BE2C (cell line): Measurements from ENCODE around the gene DTX3L. TPM values are rescaled to one million over a fixed set of nuclear protein-coding genes. Genes with fewer than 3 reads are reported as not detected.
A peak's percentile ranks its signal among the peaks of the same experiment; 100 is the strongest.

ENCODE experiments used
- DNase-seq: peaks from one replicate; pipeline ENCODE4 v3.0.0-alpha.2; 2020
- H3K27me3 ChIP-seq: fragments of 250-450 bp; sonication (Bioruptor Pico); 2 replicates; pipeline ENCODE4 v1.5.1; 2020; ENCODE audit warnings: mild to moderate bottlenecking
- H3K36me3 ChIP-seq: fragments of 250-450 bp; sonication (Bioruptor Pico); 2 replicates; pipeline ENCODE4 v1.5.1; 2020; ENCODE audit warnings: mild to moderate bottlenecking
- H3K4me1 ChIP-seq: fragments of 250-450 bp; sonication (Bioruptor Pico); 2 replicates; pipeline ENCODE4 v1.5.1; 2020
- H3K4me3 ChIP-seq: 2 replicates; pipeline ENCODE4 v1.5.1; 2011; ENCODE audit warnings: low read depth, low read length
- H3K9me3 ChIP-seq: fragments of 250-450 bp; sonication (Bioruptor Pico); 2 replicates; pipeline ENCODE4 v1.5.1; 2020
- polyA plus RNA-seq: library from polyadenylated mRNA; unstranded; fragments of >200 nt; gene quantifications from one replicate; pipeline ENCODE4 v1.2.1, GENCODE V29; 2012; ENCODE audit warnings: low read depth, missing spikeins; ENCODE audit not compliant: insufficient read length, insufficient read depth
- TF ChIP-seq, protein P1 (sequence below): IDR thresholded peaks from 2 replicates; pipeline ENCODE4 v1.5.1; 2012; ENCODE audit warnings: mild to moderate bottlenecking, low read depth, low read length

Gene DTX3L
- polyA plus RNA-seq = 0.73 TPM

DNA sequence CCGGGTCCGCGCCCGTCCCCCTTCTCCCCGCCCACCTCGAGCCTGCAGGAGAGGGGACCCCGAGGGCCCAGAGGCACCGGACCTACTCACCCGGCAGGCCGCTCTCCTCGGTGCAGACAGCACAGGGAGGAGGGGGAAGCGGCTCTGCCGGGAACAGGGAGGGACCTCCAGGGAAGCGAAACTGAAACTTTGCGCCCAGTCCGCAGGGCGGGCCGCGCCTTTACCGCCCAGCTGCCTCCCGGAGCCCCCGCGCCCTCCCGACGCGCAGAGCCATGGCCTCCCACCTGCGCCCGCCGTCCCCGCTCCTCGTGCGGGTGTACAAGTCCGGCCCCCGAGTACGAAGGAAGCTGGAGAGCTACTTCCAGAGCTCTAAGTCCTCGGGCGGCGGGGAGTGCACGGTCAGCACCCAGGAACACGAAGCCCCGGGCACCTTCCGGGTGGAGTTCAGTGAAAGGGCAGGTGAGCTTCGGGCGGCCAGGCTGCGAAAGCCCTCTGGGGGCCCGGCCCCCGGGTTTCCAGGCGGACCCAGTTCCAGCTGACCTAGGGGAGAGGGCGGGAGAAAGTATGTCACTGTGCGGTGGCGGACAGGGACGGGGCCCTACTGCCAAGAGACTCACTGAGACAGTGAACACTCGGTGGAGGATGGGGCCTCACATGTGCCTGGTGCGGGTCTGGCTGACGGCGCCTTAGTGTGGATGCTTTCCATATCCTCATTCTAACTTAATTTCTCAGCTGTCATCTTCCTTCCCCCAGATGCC lies at the start of gene DTX3L, which contains the start of gene PARP9:
Gene DTX3L, plus strand, starts transcription at position 184 of the 758 bp plus-strand sequence. Its CDS starts 89 bp downstream, at position 273.
Gene PARP9, minus strand, starts transcription at position 146 of the 758 bp plus-strand sequence. CDS start 4,680 bp downstream, outside the sequence.
- TF ChIP-seq, protein P1, sequence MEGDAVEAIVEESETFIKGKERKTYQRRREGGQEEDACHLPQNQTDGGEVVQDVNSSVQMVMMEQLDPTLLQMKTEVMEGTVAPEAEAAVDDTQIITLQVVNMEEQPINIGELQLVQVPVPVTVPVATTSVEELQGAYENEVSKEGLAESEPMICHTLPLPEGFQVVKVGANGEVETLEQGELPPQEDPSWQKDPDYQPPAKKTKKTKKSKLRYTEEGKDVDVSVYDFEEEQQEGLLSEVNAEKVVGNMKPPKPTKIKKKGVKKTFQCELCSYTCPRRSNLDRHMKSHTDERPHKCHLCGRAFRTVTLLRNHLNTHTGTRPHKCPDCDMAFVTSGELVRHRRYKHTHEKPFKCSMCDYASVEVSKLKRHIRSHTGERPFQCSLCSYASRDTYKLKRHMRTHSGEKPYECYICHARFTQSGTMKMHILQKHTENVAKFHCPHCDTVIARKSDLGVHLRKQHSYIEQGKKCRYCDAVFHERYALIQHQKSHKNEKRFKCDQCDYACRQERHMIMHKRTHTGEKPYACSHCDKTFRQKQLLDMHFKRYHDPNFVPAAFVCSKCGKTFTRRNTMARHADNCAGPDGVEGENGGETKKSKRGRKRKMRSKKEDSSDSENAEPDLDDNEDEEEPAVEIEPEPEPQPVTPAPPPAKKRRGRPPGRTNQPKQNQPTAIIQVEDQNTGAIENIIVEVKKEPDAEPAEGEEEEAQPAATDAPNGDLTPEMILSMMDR = no peak
- Histone ChIP-seq H3K4me3 (peak within 1 kb of the TSS; percentile 78), H3K27me3 (no peaks in the 10 kb centered on the region), H3K9me3 (no peaks in the 10 kb centered on the region), H3K4me1 (no peaks in the 10 kb centered on the region), H3K36me3 (no peaks in the 10 kb centered on the region)
- DNase-seq = peak; percentile 78

DNA sequence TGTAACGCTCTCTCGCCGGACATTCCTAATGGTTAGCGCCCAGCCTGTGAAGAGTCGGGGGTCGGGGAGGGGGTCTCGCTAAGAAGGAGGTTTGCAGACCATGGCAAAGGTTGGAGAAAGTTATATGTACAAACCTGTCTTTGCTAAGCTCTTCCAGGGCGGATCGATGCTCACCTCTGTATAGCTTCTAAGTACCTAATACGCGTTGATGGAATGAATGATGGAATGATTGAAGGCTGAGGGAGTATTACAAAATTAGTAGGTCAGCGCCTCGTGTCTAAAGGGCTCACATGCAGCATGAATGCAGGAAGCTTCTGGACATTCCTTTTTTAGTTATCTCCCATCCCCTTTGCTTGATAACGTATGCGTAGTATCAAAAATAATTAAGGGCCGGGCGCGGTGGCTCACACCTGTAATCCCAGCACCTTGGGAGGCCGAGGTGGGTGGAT lies 49.1 kb upstream of the DTX3L start:
- Histone ChIP-seq H3K9me3 (no peaks in the 10 kb centered on the region), H3K27me3 (no peaks in the 10 kb centered on the region), H3K4me1 (peaks cover 15% of the 10 kb centered on the region), H3K4me3 (peak overlapping the region; percentile 70), H3K36me3 (no peaks in the 10 kb centered on the region)
- TF ChIP-seq, protein P1 = no peak
- DNase-seq = no peak

DNA sequence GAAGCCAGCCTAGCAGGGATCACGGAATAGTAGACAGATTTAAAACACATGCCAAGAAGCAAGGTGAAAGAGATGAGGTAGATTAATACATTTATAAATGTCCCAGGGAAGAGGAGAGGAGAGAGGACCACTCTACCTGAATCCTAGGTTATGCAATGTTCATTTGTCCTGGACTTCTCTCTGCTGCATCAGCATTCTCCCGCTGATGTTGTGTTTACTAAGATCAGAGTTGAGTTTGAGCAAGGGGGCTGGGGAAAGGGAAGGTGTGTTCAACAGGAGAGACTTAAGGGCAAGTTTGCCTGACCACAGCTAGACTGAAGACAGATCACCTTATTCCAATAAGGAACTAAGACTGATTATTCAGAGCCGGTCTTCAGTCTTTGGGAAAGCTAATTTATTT lies 48.3 kb upstream of the DTX3L start:
- H3K4me1 ChIP-seq = peaks cover 14% of the 10 kb centered on the region
- TF ChIP-seq, protein P1 = no peak
- no peak overlapping the region for H3K4me3 ChIP-seq
- DNase-seq = no peak
- no peaks in the 10 kb centered on the region for H3K36me3 ChIP-seq
- H3K9me3 ChIP-seq = no peaks in the 10 kb centered on the region
- H3K27me3 ChIP-seq = no peaks in the 10 kb centered on the region

DNA sequence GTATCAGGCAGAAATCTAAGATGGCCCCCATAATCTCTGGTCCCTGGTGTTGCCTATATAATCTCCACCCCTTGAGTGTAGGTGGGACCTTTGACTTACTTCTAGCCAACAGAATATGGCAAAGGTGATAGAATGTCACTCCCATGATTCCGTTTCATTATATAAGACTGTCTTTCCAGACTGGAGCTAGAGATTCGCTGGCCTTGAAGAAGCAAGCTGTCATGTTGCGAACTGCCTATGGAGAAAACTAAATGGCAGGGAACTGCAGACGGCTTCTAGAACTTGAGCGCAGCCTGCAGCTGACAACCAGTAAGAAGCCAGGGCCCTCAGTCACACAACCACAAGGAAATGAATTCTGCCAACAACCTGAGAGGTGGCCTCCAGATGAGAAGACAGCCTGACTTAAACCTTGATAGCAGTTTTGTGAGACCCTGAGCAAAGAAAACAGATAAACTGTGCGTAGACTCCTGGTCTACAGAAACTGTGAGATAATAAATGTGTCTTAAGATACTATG lies 47.2 kb upstream of the DTX3L start:
- Histone ChIP-seq H3K9me3 (no peaks in the 10 kb centered on the region), H3K36me3 (no peaks in the 10 kb centered on the region), H3K27me3 (no peaks in the 10 kb centered on the region), H3K4me1 (peaks cover 4% of the 10 kb centered on the region), H3K4me3 (no peak overlapping the region)
- TF ChIP-seq, protein P1 = no peak
- DNase-seq = no peak

DNA sequence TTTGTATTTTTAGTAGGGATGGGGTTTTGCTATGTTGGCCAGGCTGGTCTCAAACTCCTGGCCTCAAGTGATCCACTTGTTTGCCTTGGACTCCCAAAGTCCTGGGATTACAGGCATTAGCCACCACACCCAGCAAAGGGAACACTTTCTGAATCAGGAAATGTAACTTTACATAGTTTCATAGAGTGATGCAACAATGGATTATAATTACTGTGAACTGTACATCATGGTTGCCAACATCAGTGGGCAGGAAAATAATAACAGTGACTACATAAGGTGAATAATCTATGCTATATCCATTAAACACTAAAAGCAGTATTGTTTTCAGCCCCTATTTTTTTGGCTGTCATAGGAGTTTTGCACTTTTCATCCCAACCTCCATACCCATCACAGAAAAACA lies 44.4 kb upstream of the DTX3L start:
- no peaks in the 10 kb centered on the region for H3K9me3 ChIP-seq
- H3K36me3 ChIP-seq = no peaks in the 10 kb centered on the region
- DNase-seq = no peak
- TF ChIP-seq, protein P1 = no peak
- H3K4me1 ChIP-seq = no peaks in the 10 kb centered on the region
- no peak overlapping the region for H3K4me3 ChIP-seq
- peaks cover 3% of the 10 kb centered on the region for H3K27me3 ChIP-seq

DNA sequence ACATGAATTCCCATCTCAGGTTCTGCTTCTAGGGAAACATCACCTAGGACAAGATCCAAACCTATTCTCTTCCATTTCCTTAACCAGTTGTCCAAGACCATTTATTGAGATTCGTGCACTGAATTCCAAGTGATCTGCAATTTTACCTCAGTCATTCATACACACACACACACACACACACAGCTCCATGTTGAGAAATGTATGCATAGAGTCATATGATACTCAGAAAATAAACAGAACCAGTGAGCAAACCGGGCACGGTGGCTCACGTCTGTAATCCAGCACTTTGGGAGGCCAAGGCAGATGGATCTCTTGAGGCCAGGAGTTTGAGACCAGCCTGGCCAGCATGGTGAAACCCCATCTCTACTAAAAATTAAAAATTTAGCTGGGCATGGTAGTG lies 43.3 kb upstream of the DTX3L start:
- Histone ChIP-seq H3K36me3 (no peaks in the 10 kb centered on the region), H3K9me3 (no peaks in the 10 kb centered on the region), H3K4me1 (no peaks in the 10 kb centered on the region), H3K4me3 (no peak overlapping the region), H3K27me3 (peaks cover 3% of the 10 kb centered on the region)
- TF ChIP-seq, protein P1 = no peak
- DNase-seq = no peak
